T follicular helper cell (primary cell): Measurements from ENCODE around the gene PTPDC1.
"Not testable (repeated sequence)": the region's sequence is repeated elsewhere in the genome, so short reads cannot be mapped to it uniquely, and the experiment has no call there.

Source experiments
- DNase-seq: peaks from one replicate; pipeline ENCODE4 v3.0.0-alpha.2; 2020; ENCODE audit warnings: low read depth

PTPDC1 gene

DNA sequence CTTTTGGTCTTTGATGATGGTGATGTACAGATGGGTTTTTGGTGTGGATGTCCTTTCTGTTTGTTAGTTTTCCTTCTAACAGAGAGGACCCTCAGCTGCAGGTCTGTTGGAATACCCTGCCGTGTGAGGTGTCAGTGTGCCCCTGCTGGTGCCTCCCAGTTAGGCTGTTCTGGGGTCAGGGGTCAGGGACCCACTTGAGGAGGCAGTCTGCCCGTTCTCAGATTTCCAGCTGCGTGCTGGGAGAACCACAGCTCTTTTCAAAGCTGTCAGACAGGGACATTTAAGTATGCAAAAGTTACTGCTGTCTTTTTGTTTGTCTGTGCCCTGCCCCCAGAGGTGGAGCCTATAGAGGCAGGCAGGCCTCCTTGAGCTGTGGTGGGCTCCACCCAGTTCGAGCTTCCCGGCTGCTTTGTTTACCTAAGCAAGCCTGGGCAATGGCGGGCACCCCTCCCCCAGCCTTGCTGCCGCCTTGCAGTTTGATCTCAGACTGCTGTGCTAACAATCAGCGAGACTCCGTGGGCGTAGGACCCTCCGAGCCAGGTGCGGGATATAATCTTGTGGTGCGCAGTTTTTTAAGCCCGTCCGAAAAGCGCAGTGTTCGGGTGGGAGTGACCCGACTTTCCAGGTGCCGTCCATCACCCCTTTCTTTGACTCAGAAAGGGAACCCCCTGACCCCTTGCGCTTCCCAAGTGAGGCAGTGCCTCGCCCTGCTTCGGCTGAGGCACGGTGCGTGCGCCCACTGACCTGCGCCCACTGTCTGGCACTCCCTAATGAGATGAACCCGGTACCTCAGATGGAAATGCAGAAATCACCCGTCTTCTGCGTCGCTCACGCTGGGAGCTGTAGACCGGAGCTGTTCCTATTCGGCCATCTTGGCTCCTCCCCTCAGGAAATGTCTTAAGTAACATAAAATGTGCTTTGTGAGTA, 10.2 kb downstream of the PTPDC1 start:
- not testable (repeated sequence) for DNase-seq

DNA sequence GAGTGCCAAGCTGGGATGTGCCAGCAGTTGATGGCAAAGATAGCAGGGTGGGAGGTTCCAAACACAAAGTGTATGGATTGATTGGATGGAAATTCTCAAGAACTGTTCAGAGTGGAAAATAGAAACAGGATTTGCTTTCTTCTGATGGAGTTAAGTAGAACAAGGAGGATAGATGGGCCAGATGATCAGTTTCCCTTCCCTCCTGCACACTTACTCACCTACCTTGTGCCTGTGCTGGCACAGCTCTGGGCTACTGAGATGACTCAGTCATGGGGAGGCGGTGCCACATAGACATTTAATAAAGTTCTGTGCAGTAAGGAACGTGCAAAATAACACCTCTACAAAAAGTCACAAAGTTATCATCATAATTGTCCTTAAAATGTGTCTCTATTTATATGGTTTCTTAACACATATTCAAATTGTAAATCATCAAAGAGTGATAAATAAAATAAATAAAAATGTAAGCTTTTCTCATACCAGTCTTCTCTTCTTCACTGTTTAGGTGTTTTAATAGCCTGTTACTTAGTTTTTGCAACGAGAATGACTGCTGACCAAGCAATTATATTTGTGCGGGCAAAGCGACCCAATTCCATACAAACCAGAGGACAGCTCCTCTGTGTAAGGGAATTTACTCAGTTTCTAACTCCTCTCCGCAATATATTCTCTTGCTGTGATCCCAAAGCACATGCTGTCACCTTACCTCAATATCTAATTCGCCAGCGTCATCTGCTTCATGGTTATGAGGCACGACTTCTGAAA, 12.7 kb downstream of the PTPDC1 start:
- DNase-seq: no peak

GRCh38 chr9:94097788-94098414, 13.6 kb downstream of the PTPDC1 start:
- no peak for DNase-seq

- no peak for DNase-seq
Measured at GRCh38 chr9:94100152-94100879, 16.1 kb downstream of the PTPDC1 start.

DNA sequence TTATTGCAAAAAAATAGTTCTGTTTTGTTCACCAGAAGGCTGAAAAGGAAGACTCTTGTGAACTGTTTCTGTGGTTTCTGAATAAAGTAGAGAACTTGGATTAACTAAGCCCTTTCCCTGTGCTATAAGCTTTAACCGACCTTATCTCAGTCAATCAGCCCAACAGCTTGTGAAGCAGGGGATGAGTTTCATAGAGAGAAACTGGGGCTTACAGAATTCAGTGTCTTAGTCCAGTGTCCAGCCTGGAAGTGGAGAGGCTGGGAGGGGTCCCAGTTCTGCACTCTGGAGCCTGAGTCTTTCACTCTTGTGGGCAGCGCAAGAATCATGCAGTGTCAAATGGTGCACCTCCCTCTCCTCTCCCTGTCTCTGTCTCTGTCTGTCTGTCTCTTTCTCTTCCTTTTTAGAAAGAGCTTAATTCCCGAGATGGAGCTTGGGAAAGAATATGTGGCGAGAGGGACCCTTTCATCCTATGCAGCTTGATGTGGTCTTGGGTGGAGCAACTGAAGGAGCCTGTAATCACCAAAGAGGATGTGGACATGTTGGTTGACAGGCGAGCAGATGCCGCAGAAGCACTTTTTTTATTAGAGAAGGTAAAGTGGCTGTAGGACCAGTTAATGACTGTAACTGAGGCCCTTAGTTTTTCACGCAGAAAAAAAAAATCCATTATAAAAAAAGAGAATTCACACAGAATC, 17.0 kb downstream of the PTPDC1 start:
- DNase-seq: no peak

DNA sequence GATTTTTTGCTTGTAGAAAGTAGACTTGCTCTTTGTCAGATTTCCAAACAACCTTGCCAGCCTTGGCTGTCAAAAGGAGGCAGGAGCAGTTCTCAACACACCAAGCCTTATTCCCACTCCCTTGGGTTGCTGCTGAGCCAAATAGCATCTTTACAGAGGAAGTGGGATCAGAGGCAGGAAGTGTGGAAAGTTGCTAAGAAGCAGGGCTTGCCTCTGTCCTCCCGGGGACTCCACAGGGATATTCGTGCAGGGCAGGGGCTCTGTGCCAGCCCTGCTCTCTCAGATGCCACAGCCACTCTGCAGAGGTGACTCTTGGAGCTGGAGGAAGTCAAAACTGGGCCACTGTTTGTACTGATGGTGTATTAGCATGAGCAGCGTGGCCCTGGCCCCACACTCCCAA, 24.3 kb downstream of the PTPDC1 start:
- no peak for DNase-seq

- no peak for DNase-seq
Measured at GRCh38 chr9:94110821-94111252, 26.6 kb downstream of the PTPDC1 start.

GRCh38 chr9:94111446-94111845, 27.2 kb downstream of the PTPDC1 start:
- DNase-seq: no peak

GRCh38 chr9:94112716-94113465, 28.6 kb downstream of the PTPDC1 start:
- DNase-seq: no peak

DNA sequence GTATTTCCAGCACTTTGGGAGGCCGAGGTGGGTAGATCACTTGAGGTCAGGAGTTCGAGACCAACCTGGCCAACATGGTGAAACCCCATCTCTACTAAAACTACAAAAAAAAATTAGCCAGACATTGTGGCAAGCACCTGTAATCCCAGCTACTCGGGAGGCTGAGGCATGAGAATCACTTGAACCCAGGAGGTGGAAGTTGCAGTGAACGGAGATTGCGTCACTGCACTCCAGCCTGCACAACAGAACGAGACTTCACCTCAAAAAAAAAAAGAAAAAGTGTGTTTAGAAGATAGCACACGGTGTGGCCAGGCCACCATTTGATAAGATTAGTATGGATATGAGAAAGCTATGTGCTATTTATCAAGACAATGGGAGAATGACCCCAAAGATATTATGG, 35.8 kb downstream of the PTPDC1 start:
- not testable (repeated sequence) for DNase-seq

GRCh38 chr9:94120854-94121376, 36.7 kb downstream of the PTPDC1 start:
- no peak for DNase-seq

- no peak for DNase-seq
Measured at GRCh38 chr9:94126844-94127243, 42.6 kb downstream of the PTPDC1 start.

- DNase-seq: no peak
Measured at GRCh38 chr9:94127806-94128205, 43.5 kb downstream of the PTPDC1 start.

GRCh38 chr9:94128580-94128979, 44.3 kb downstream of the PTPDC1 start:
- no peak for DNase-seq

- DNase-seq: no peak
Measured at GRCh38 chr9:94134629-94135028, 50.4 kb downstream of the PTPDC1 start.

DNA sequence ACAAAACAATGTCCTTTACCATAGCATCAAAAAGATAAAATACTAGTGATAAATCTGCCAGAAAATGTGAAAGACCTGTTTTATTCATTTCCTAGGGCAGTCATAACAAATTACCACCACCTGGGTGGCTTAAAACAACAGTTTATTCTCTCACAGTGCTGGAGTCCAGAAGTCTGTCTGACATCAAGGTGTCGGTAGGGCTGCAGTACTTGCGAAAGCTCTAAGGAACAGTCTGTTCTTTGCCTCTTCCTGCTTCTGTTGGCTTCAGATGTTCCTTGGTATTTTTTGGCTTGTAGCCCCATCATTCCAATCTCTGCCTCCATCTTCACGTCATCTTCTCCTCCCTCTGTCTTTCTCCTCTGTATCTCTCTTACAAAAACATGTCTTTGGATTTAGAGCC, 51.0 kb downstream of the PTPDC1 start:
- DNase-seq: no peak

GRCh38 chr9:94139672-94140417, 55.6 kb downstream of the PTPDC1 start:
- no peak for DNase-seq

GRCh38 chr9:94140418-94140780, 56.1 kb downstream of the PTPDC1 start:
- no peak for DNase-seq
